Heart right ventricle (tissue), 16 donors: ENCODE data around the gene NFKBIB. TPM values are rescaled to one million over a fixed set of nuclear protein-coding genes. Genes with fewer than 3 reads are reported as not detected.

Experiments
- ATAC-seq, 8 donors: fragments of 200-7000 bp; cut with Tn5 transposase; one replicate each; pipeline ENCODE4 v1.9.1; 2020; ENCODE audit warnings: mild to moderate bottlenecking in 8 of 8, moderate library complexity in 8 of 8, moderate number of reproducible peaks in 1 of 8
- DNase-seq, 2 donors: peaks; one replicate each; pipeline ENCODE4 v3.0.0-alpha.2; 2020
- H3K27ac ChIP-seq, 10 donors: fragments of 200-600 bp; sonication (generic) in 2 of 10; one replicate each; pipeline versions ENCODE4 v1.5.0 to v1.8.0; 2020 to 2022; ENCODE audit warnings: mild to moderate bottlenecking in 3 of 10
- H3K27me3 ChIP-seq, 7 donors: fragments of 200-600 bp; one replicate each; pipeline ENCODE4 v1.8.0; 2021 to 2022; ENCODE audit warnings: mild to moderate bottlenecking in 2 of 7
- H3K36me3 ChIP-seq, 9 donors: fragments of 200-600 bp; sonication (generic) in 1 of 9; one replicate each; pipeline versions ENCODE4 v1.5.0 to v1.8.0; 2020 to 2022; ENCODE audit warnings: mild to moderate bottlenecking in 2 of 9
- H3K4me1 ChIP-seq, 9 donors: fragments of 200-600 bp; sonication (generic) in 1 of 9; one replicate each; pipeline versions ENCODE4 v1.5.0 to v1.8.0; 2020 to 2022; ENCODE audit warnings: mild to moderate bottlenecking in 4 of 9
- H3K4me3 ChIP-seq, 10 donors: fragments of 200-600 bp; sonication (generic) in 2 of 10; one replicate each; pipeline versions ENCODE4 v1.5.0 to v1.8.0; 2020 to 2022; ENCODE audit warnings: mild to moderate bottlenecking in 7 of 10, moderate library complexity in 2 of 10
- H3K9me3 ChIP-seq, 11 donors: fragments of 200-600 bp in 10 of 11; sonication (generic) in 2 of 11; one replicate each; pipeline versions ENCODE4 v1.5.0 to v1.8.0; 2013 to 2022; ENCODE audit warnings: mild to moderate bottlenecking in 2 of 11, control low read depth in 1 of 11, moderate library complexity in 1 of 11
- WGBS, 2 donors: extraction: QIAGEN DNeasy Blood & Tissue Kit; methylation state at CpG; one replicate each; pipeline ENCODE4 v1.1.7; 2013; ENCODE audit warnings: inconsistent platforms in 1 of 2; 5-methylcytosine and 5-hydroxymethylcytosine counted together
- intact Hi-C, 10 donors: fragments of 100-400 bp; cut with DNase I; formaldehyde crosslinking; loops; one replicate each; pipeline versions ENCODE4 v1.11.1 to v1.14.2; 2022
- polyA plus RNA-seq, 2 donors: library from polyadenylated mRNA; stranded (reverse); fragments of 200-250 nt; gene quantifications; one replicate each; pipeline ENCODE4 v1.2.3, GENCODE V29; 2013
- total RNA-seq, 10 donors: library from RNA; stranded (reverse); fragmentation: NEBNext Ultra II Directional in 3 of 10; extraction: Animal tissue kit (Norgen Biotek cat#: 25700) in 3 of 10; gene quantifications; one replicate each; pipeline versions ENCODE4 v1.2.1 to v1.2.4, GENCODE V29; 2021 to 2023
- TF ChIP-seq, protein P1 (sequence below), 9 donors: fragments of 200-600 bp; sonication (generic) in 2 of 9; IDR thresholded peaks; one replicate each; pipeline versions ENCODE4 v1.5.0 to v1.8.0; 2021 to 2022; ENCODE audit warnings: antibody characterized with exemption in 9 of 9, mild to moderate bottlenecking in 5 of 9, moderate library complexity in 1 of 9
- donor health status: Arrhythmogenic right ventricular cardiomyopathy.
- donor health status: ischemic (EF 13 %, LVEDD 7.1; RV severe dilation, severe dysfunction).
- donor health status: healthy with polysubstance abuse.
- donor health status: DM: no; HTN: yes; CAD: no.
- donor health status: DM: no; HTN: no; CAD: no.
- donor health status: ischemic (EF 25% LVEDD 6.9; RV normal size, moderate dysfunction).
- donor health status: ischemic (EF 25% LVEDD 5.7; RV mildly dilated, moderate dysfunction).
- donor health status: healthy.
- donor health status: DM: yes; HTN: yes; CAD: no.
- donor health status: Ischemic cardiomyopathy.
- donor health status: ischemic (EF 35%, LVEDD 5.7; RV mildly dilated, moderate dysfunction).
- donor health status: nonischemic (EF 11% LVEDD 7.7; RV severe dilation, severe dysfunction).
- donor health status: DM: yes; HTN: yes; CAD: no.
- donor health status: PGD.
- donor health status: ischemic (EF 29% LVEDD 5.4; RV normal size, mild dysfunction).
- donor health status: nonischemic (EF 23%, LVEDD 6.1; RV moderate dilation, normal function).

The NFKBIB gene
- total and polyA plus RNA-seq, 12 donors = 16.1 to 79.8 (median 22.7) TPM

DNA sequence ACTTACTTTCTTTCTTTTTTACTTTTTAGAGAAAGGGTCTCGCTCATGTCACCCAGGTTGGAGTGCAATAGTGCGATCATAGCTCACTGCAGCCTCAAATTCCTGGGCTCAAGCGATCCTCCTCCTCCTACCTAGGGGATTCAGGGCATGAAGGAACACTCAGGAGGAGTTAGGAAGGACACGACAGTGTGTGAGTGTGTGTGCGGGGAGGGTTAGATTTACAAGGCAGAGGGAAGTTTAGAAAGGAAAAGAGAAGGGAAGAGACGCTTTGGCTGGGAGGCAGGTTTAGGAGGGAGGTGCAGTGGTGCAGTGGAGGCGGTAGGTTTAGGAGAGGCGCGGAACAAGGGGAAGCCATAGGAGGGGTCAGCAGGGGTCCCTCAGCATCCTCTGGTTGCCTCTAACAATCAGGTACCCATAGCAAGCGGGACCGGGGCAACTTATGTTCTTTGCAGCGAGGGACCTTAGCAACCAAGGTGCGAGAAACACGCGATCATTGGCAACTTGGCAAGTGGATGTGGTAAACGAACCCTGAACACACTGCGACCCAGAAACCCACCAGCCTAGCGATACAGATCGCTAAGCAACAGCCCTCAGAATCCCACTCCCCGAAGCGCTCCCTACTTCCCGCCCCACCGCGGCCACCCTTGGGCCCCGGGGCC lies 852 bp upstream of the NFKBIB start:
- Histone ChIP-seq H3K36me3 (peaks cover 0 to 9% (median 0%) of the 10 kb centered on the region in 9 donors), H3K27me3 (no peaks in the 10 kb centered on the region), H3K4me1 (peaks cover 4 to 41% (median 35%) of the 10 kb centered on the region in 9 donors), H3K4me3 (peak overlapping the region; percentile 51 to 90 (median 80)), H3K9me3 (peaks cover 0 to 5% (median 0%) of the 10 kb centered on the region in 11 donors), H3K27ac (peak overlapping the region in 9 of 10 donors; percentile 84 to 93 (median 87))
- intact Hi-C loops = loop anchor here in 7 of 10 donors (1.0 to 10.0 kb wide), 6 partner anchors 46 to 274 kb away; partner anchors contain the start of gene HNRNPL (in 1 of the 7)
- DNase-seq (no peak), ATAC-seq (peak in 1 of 8 donors; percentile 9)
- WGBS, 2 donors = 6 to 9% methylated on average over 25 of the region's 25 CpGs
- TF ChIP-seq, protein P1, sequence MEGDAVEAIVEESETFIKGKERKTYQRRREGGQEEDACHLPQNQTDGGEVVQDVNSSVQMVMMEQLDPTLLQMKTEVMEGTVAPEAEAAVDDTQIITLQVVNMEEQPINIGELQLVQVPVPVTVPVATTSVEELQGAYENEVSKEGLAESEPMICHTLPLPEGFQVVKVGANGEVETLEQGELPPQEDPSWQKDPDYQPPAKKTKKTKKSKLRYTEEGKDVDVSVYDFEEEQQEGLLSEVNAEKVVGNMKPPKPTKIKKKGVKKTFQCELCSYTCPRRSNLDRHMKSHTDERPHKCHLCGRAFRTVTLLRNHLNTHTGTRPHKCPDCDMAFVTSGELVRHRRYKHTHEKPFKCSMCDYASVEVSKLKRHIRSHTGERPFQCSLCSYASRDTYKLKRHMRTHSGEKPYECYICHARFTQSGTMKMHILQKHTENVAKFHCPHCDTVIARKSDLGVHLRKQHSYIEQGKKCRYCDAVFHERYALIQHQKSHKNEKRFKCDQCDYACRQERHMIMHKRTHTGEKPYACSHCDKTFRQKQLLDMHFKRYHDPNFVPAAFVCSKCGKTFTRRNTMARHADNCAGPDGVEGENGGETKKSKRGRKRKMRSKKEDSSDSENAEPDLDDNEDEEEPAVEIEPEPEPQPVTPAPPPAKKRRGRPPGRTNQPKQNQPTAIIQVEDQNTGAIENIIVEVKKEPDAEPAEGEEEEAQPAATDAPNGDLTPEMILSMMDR (IDR thresholded peaks at IDR 0.05) = no peak

DNA sequence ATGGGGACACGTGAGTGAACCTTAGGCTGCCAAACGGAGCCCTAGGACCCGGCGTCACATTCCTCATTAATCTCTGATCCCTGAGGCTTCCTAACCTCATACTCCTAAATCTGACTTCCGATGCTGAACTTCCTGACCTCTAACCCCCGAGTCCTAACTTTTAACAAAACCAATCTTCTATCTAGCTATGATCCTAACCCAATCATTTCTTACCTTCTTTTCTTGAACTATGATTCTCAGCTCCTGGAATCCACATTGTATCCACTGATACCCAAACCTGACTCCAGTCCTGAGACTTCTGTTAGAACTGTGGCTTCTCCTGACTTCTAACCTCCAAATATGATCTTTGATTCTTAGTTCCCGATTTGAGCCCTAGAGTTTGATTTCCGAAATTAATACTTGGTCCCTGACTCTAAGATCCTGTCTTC lies 447 bp downstream of the NFKBIB start:
- ATAC-seq (no peak), DNase-seq (no peak)
- H3K4me1 ChIP-seq = peaks cover 4 to 38% (median 30%) of the 10 kb centered on the region in 9 donors
- H3K4me3 ChIP-seq = peak overlapping the region; percentile 64 to 90 (median 80)
- WGBS, 2 donors = 3 to 4% methylated on average over 8 of the region's 8 CpGs
- no peaks in the 10 kb centered on the region for H3K27me3 ChIP-seq
- H3K9me3 ChIP-seq = peaks cover 0 to 5% (median 0%) of the 10 kb centered on the region in 11 donors
- intact Hi-C loops = no loop called here
- H3K36me3 ChIP-seq = peaks cover 0 to 18% (median 3%) of the 10 kb centered on the region in 9 donors
- TF ChIP-seq, protein P1 (IDR thresholded peaks at IDR 0.05) = no peak
- H3K27ac ChIP-seq = peak overlapping the region; percentile 61 to 93 (median 88)

DNA sequence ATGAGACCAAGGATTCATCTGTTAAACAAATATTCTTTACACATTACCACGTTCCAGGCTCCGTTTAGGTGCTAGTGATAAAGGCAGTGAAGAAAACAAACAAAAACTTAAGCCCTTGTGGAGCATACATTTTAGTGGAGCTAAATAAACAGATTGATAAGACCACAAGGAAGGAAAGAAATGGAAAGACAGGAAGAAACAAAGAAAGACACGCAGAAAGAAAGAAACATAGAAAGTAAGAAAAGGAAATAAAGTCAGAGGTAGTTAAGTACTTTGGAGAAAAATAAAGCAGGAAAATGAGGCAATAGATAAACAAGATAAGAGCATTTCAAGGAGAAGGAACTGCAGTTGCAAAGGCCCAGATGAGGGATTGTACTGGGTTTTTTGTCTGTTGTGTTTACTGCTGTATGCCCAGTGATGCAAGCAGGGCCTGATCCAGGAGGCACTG lies 998 bp downstream of the NFKBIB start:
- ATAC-seq = no peak
- 23 to 30% methylated on average over 3 of the region's 3 CpGs for WGBS, 2 donors
- Histone ChIP-seq H3K27me3 (no peaks in the 10 kb centered on the region), H3K9me3 (peaks cover 0 to 5% (median 0%) of the 10 kb centered on the region in 11 donors), H3K27ac (peak overlapping the region in 8 of 10 donors; percentile 78 to 93 (median 90)), H3K4me3 (peak overlapping the region in 9 of 10 donors; percentile 69 to 90 (median 83)), H3K4me1 (peaks cover 4 to 35% (median 30%) of the 10 kb centered on the region in 9 donors), H3K36me3 (peaks cover 0 to 20% (median 9%) of the 10 kb centered on the region in 9 donors)
- TF ChIP-seq, protein P1 (IDR thresholded peaks at IDR 0.05) = no peak
- intact Hi-C loops = no loop called here
- DNase-seq = no peak

DNA sequence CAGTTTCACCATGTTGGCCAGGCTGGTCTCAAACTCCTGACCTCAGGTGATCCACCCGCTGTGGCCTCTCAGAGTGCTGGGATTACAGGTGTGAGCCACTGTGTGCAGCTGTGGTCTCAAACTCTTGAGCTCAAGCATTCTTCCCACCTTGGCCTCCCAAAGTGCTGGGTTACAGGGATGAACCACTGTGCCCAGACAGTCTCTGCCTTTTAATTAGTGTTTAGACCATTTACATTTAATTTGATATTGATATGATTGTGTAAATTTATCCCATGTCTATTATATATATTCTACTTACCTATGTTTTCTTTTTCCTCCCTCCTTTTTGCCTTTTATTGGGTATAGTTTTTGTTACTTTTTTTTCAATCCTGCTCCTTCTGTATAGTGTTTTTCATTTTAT lies 1.9 kb downstream of the NFKBIB start:
- no peak for DNase-seq
- TF ChIP-seq, protein P1 (IDR thresholded peaks at IDR 0.05) = no peak
- H3K27me3 ChIP-seq = no peaks in the 10 kb centered on the region
- no peak for ATAC-seq
- 95% methylated on average over 1 of the region's 1 CpG for WGBS, 2 donors
- no peak overlapping the region for H3K4me3 ChIP-seq
- H3K27ac ChIP-seq = no peak overlapping the region
- intact Hi-C loops = no loop called here
- peaks cover 0 to 28% (median 13%) of the 10 kb centered on the region in 9 donors for H3K36me3 ChIP-seq
- H3K9me3 ChIP-seq = peaks cover 0 to 5% (median 0%) of the 10 kb centered on the region in 11 donors
- peaks cover 4 to 35% (median 30%) of the 10 kb centered on the region in 9 donors for H3K4me1 ChIP-seq
